SJSA1 (cell line): ENCODE data around the gene ZBTB37. TPM values are rescaled to one million over a fixed set of nuclear protein-coding genes. Genes with fewer than 3 reads are reported as not detected.
A peak's percentile ranks its signal among the peaks of the same experiment; 100 is the strongest.
"Not testable (repeated sequence)": the region's sequence is repeated elsewhere in the genome, so short reads cannot be mapped to it uniquely, and the experiment has no call there.

ENCODE experiments used
- DNase-seq, 2 experiments: peaks; one replicate each; pipeline ENCODE4 v3.0.0-alpha.2; 2015 to 2020; ENCODE audit warnings: low spot score in 2 of 2, low read depth in 1 of 2
- H3K27ac ChIP-seq: fragments of 250-450 bp; sonication (Bioruptor Pico); 2 replicates; pipeline ENCODE4 v1.5.1; 2020; ENCODE audit warnings: mild to moderate bottlenecking, moderate library complexity
- H3K27me3 ChIP-seq: fragments of 250-450 bp; sonication (Bioruptor Pico); replicated peaks from 2 replicates; pipeline ENCODE4 v1.5.1; 2020; ENCODE audit warnings: mild to moderate bottlenecking, moderate library complexity
- H3K36me3 ChIP-seq: fragments of 250-450 bp; sonication (Bioruptor Pico); 2 replicates; pipeline ENCODE4 v1.5.1; 2020; ENCODE audit warnings: mild to moderate bottlenecking
- H3K4me1 ChIP-seq: fragments of 250-450 bp; sonication (Bioruptor Pico); replicated peaks from 2 replicates; pipeline ENCODE4 v1.6.1; 2021; ENCODE audit warnings: mild to moderate bottlenecking
- H3K4me3 ChIP-seq: fragments of 250-450 bp; sonication (Bioruptor Pico); 2 replicates; pipeline ENCODE4 v1.5.1; 2020; ENCODE audit warnings: mild to moderate bottlenecking
- H3K9me3 ChIP-seq: fragments of 250-450 bp; sonication (Bioruptor Pico); replicated peaks from 2 replicates; pipeline ENCODE4 v1.5.1; 2020; ENCODE audit warnings: mild to moderate bottlenecking
- total RNA-seq: library from RNA; depleted of rRNA; stranded (reverse); fragments of >200 nt; shearing (Covaris generic); gene quantifications from 2 replicates; pipeline ENCODE4 v1.2.3, GENCODE V29; 2014

The ZBTB37 gene
- total RNA-seq, 1 experiment from 2014 or later, result 4.8 TPM

- Histone ChIP-seq H3K4me3 (no peak overlapping the region), H3K9me3 (no peaks in the 10 kb centered on the region), H3K4me1 (peaks cover 12% of the 10 kb centered on the region), H3K27ac (no peak overlapping the region), H3K27me3 (no peaks in the 10 kb centered on the region), H3K36me3 (peaks cover 91% of the 10 kb centered on the region)
- no peak for DNase-seq
Measured at GRCh38 chr1:173860065-173860464, 8.1 kb upstream of the ZBTB37 start.

DNA sequence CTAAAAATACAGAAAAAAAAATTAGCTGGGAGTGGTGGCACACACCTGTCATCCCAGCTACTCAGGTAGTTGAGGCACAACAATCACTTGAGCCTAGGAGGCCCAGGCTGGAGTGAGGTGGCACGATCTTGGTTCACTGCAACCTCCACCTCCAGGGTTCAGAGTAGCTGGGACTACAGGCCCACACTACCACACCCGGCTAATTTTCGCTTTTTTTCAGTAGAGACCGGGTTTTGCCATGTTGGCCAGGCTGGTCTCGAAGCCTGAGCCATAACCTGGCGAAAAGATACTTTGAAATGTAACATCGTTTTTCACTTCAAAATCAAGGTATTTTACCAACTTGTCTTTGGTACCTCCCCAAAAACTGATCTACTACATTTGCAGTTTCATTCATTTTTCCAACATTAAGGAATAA lies 6.4 kb upstream of the ZBTB37 start:
- Histone ChIP-seq H3K27ac (no peak overlapping the region), H3K4me3 (no peak overlapping the region), H3K9me3 (no peaks in the 10 kb centered on the region), H3K27me3 (no peaks in the 10 kb centered on the region), H3K4me1 (peaks cover 20% of the 10 kb centered on the region), H3K36me3 (peaks cover 92% of the 10 kb centered on the region)
- DNase-seq, result peak in 1 of 2 experiments; percentile 24

DNA sequence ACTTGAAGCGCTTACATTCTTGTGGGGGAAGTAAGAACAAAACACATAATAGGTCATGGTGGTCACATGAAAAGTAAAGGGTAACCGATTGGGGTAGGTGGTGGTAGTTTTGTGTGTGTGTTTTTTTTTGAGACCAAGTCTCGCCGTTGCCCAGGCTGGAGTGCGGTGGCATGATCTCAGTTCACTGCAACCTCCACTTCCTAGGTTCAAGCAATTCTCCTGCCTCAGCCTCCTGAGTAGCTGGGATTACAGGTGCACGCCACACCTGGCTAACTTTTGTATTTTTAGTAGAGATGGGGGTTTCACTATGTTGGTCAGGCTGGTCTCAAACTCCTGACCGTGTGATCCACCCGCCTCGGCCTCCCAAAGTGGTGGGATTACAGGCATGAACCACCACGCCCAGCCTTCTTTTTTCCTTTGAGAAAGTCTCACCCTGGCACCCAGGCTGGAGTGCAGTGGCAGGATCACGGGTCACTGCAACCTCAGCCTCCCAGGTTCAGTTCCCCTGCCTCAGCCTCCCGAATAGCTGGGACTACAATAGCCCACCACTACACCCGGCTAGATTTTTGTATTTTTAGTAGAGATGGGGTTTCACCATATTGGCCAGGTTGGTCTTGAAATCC lies 5.9 kb upstream of the ZBTB37 start:
- H3K9me3 ChIP-seq, result not testable (repeated sequence)
- peak in 1 of 2 experiments; percentile 15 for DNase-seq

GRCh38 chr1:173862769-173863223 lies 5.4 kb upstream of the ZBTB37 start:
- Histone ChIP-seq H3K4me3 (no peak overlapping the region), H3K9me3 (no peaks in the 10 kb centered on the region), H3K27ac (no peak overlapping the region), H3K27me3 (no peaks in the 10 kb centered on the region), H3K36me3 (peaks cover 91% of the 10 kb centered on the region), H3K4me1 (peaks cover 16% of the 10 kb centered on the region)
- DNase-seq, result peak in 1 of 2 experiments; percentile 5

More for the DNA sequence above, 5.9 kb upstream of the ZBTB37 start:
- H3K27ac ChIP-seq, H3K4me3 ChIP-seq, H3K27me3 ChIP-seq: not testable (repeated sequence)
- H3K36me3 ChIP-seq, result peaks cover 92% of the 10 kb centered on the region
- peaks cover 16% of the 10 kb centered on the region for H3K4me1 ChIP-seq

DNA sequence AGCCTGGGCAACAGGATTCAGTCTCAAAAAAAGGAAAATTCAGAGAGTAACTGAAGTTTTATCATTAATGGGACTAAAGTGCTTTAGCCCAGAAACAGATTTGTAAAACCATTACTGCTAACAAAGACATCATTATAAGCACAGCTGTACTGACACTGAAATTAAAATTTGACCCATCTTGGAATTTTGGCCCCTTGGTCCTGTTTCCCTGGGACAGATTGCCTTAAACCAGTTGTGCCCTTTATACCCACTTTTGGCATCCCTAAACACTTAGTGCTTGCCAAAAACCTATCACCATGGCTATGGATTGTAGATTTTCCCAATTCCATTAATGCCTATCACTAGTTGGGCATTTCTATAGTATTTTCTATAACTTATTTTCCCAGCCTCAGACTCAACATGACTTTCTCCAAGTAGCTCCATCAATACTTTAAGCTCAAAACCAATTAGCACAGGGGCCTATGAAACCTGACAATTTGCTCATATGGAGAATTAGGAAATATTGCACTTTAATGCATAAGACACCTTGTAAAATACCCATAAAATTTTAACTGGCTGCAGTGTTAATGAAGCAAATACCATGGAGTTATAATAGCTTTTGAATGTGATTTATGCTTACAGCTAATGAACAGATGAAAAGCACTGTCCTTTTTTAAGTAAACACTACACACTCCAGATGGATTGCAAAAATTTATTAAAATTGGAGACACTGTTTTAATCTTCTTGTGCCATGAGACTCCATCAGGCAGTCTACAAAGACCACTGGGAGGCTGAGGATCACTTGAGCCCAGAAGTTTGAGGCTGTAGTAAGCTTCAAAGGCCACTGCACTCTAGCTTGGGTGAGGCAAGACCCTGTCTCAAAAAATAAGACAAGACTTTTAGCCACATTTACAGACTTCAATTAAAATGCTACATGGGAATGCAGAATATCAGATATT lies 4.7 kb upstream of the ZBTB37 start:
- no peak for DNase-seq
- no peak overlapping the region for H3K27ac ChIP-seq
- H3K27me3 ChIP-seq, result no peaks in the 10 kb centered on the region
- H3K4me1 ChIP-seq, result peaks cover 16% of the 10 kb centered on the region
- no peaks in the 10 kb centered on the region for H3K9me3 ChIP-seq
- no peak overlapping the region for H3K4me3 ChIP-seq
- peaks cover 85% of the 10 kb centered on the region for H3K36me3 ChIP-seq

DNA sequence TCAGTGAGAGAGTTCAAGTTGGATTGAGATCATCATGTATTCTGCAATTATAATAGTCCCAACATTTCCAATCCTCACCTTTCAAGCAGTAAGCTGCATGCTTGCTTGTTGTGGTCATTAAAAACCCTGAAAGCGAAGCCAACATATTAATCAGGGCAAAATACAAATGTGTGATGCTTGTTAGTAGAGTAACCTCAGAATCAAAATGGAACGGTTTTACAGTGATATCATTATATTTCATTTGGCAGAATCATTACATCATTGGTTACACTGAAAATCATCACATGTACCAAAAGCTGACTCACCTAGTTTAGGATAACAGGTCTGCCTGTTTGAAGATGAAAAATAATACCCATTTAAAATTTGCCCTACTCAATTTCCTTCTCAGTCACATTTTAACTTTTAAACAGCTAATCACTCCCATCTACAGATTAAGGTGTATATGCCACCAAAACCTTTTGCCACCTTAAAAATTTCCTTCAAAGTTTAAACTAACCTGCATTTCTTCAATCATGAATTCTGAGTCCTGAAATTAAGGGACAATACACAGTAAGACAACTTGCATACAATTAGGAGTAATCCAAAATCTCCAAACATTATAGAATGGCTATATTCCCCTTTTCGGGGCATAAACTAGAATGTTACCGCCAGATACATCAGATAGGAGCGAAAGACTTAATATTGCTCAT lies 3.9 kb upstream of the ZBTB37 start:
- 0 out of 2 replicates have a peak overlapping the region, but pooled peaks have one; percentile 71 for H3K4me3 ChIP-seq
- H3K9me3 ChIP-seq, result no peaks in the 10 kb centered on the region
- no peak overlapping the region for H3K27ac ChIP-seq
- peaks cover 16% of the 10 kb centered on the region for H3K4me1 ChIP-seq
- peaks cover 78% of the 10 kb centered on the region for H3K36me3 ChIP-seq
- no peaks in the 10 kb centered on the region for H3K27me3 ChIP-seq
- no peak for DNase-seq

GRCh38 chr1:173865468-173866164 lies 2.6 kb upstream of the ZBTB37 start:
- peak in 1 of 2 experiments; percentile 13 for DNase-seq
- Histone ChIP-seq H3K9me3 (no peaks in the 10 kb centered on the region), H3K27me3 (no peaks in the 10 kb centered on the region), H3K27ac (peak overlapping the region; percentile 59; the same call in 1 of the 2 replicates), H3K4me3 (peak overlapping the region; percentile 71), H3K4me1 (peaks cover 16% of the 10 kb centered on the region), H3K36me3 (peaks cover 69% of the 10 kb centered on the region)

GRCh38 chr1:173866413-173867115 lies 1.6 kb upstream of the ZBTB37 start:
- no peaks in the 10 kb centered on the region for H3K27me3 ChIP-seq
- H3K4me1 ChIP-seq, result peaks cover 16% of the 10 kb centered on the region
- H3K9me3 ChIP-seq, result no peaks in the 10 kb centered on the region
- peaks cover 61% of the 10 kb centered on the region for H3K36me3 ChIP-seq
- peak in 1 of 2 experiments; percentile 20 for DNase-seq
- peak overlapping the region; percentile 71 for H3K4me3 ChIP-seq
- H3K27ac ChIP-seq, result peak overlapping the region; percentile 59; the same call in 1 of the 2 replicates

DNA sequence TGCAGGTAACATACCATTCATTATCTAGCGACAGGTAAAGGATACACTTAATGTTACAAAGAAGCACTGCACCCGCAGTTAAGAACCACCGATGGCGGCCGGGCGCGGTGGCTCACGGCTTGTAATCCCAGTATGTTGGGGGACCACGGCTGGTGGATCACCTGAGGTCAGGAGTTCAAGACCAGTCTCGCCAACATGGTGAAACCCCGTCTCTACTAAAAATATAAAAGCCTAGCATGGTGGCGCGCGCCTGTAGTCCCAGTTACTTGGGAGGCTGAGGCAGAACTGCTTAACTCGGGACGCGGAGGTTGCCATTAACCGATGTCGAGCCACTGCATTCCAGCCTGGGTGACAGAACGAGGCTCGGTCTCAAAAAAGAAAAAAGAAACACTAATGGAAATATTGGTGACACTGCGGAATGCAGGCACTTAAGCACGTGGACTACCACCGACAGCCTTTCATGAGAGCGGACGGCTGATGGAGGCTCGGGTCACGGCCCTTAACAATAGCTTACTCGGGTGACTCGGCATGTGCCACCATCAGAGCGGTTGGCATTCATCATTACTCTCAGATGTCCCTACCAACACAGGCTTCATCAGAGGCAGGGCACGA lies 933 bp upstream of the ZBTB37 start:
- peak in 1 of 2 experiments; percentile 49 for DNase-seq
- Histone ChIP-seq H3K9me3 (no peaks in the 10 kb centered on the region), H3K27ac (peak overlapping the region; percentile 59), H3K27me3 (no peaks in the 10 kb centered on the region), H3K36me3 (peaks cover 54% of the 10 kb centered on the region), H3K4me1 (peaks cover 16% of the 10 kb centered on the region), H3K4me3 (peak overlapping the region; percentile 71)

DNA sequence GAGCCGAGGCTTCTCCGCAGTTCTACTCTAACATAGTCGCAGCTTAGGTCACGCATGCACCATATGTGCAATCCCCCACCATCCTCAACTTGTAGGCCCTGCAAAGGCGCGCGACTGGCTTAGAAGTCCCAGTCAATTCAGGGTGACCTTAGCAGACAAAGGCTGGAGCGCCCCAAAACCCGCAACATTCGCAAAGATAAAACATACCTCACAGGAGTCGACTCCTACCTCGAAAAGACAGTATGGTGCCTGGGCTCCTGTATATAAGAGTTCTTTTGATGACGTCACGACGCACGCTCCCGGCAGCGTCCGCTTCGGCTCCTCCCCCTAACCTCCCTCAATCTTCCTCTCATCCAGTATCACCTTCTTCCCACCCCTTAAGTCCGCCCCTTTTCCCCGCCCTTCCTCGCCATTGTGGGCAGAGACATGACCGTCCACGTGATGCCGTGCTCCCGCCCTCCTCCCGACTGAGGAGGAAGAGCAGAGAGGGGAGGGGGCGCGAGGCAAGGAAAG lies 371 bp upstream of the ZBTB37 start, which contains the start of gene GAS5:
Gene GAS5, minus strand, starts transcription at position 237 of the 513 bp plus-strand sequence.
- H3K36me3 ChIP-seq, result peaks cover 48% of the 10 kb centered on the region
- peak within 1 kb of the TSS; percentile 67 for H3K27ac ChIP-seq
- H3K4me3 ChIP-seq, result peak within 1 kb of the TSS; percentile 71
- no peaks in the 10 kb centered on the region for H3K9me3 ChIP-seq
- H3K4me1 ChIP-seq, result peaks cover 16% of the 10 kb centered on the region
- no peaks in the 10 kb centered on the region for H3K27me3 ChIP-seq
- peak; percentile 98 to 100 for DNase-seq

GRCh38 chr1:173869021-173869359 lies 810 bp downstream of the ZBTB37 start:
- no peak overlapping the region for H3K27ac ChIP-seq
- H3K36me3 ChIP-seq, result peaks cover 43% of the 10 kb centered on the region
- no peaks in the 10 kb centered on the region for H3K9me3 ChIP-seq
- H3K4me3 ChIP-seq, result peak overlapping the region; percentile 71
- peaks cover 16% of the 10 kb centered on the region for H3K4me1 ChIP-seq
- no peak for DNase-seq
- no peaks in the 10 kb centered on the region for H3K27me3 ChIP-seq
